ENCODE measurements around the gene TMEM184C. TPM values are rescaled to one million over a fixed set of nuclear protein-coding genes. Genes with fewer than 3 reads are reported as not detected.

The TMEM184C gene
- total and polyA plus RNA-seq, 2 of the 8 experiments (the other 6 are each of a cell fraction or from before 2014, with no cell fraction given) = 11.1 to 42.4 TPM

DNA sequence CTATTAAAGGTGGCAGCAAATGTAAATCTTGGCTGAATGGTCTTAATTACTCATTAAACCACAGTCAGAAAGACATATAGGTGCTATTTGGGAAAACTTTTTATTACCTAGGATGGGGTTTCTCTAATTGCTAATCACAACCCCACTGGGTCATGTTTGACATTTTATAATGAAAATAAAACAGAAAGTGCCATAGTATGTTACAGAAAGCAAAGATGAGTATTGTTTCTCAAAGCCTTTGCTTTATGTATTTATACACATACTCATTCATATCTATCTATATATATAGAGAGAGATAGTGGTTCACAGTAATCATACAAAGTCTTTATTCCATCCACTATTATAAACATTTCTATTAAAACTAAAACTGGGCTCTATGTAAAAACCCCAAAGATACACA is 18.2 kb downstream of the TMEM184C start (continued):
- TF ChIP-seq, protein P1, sequence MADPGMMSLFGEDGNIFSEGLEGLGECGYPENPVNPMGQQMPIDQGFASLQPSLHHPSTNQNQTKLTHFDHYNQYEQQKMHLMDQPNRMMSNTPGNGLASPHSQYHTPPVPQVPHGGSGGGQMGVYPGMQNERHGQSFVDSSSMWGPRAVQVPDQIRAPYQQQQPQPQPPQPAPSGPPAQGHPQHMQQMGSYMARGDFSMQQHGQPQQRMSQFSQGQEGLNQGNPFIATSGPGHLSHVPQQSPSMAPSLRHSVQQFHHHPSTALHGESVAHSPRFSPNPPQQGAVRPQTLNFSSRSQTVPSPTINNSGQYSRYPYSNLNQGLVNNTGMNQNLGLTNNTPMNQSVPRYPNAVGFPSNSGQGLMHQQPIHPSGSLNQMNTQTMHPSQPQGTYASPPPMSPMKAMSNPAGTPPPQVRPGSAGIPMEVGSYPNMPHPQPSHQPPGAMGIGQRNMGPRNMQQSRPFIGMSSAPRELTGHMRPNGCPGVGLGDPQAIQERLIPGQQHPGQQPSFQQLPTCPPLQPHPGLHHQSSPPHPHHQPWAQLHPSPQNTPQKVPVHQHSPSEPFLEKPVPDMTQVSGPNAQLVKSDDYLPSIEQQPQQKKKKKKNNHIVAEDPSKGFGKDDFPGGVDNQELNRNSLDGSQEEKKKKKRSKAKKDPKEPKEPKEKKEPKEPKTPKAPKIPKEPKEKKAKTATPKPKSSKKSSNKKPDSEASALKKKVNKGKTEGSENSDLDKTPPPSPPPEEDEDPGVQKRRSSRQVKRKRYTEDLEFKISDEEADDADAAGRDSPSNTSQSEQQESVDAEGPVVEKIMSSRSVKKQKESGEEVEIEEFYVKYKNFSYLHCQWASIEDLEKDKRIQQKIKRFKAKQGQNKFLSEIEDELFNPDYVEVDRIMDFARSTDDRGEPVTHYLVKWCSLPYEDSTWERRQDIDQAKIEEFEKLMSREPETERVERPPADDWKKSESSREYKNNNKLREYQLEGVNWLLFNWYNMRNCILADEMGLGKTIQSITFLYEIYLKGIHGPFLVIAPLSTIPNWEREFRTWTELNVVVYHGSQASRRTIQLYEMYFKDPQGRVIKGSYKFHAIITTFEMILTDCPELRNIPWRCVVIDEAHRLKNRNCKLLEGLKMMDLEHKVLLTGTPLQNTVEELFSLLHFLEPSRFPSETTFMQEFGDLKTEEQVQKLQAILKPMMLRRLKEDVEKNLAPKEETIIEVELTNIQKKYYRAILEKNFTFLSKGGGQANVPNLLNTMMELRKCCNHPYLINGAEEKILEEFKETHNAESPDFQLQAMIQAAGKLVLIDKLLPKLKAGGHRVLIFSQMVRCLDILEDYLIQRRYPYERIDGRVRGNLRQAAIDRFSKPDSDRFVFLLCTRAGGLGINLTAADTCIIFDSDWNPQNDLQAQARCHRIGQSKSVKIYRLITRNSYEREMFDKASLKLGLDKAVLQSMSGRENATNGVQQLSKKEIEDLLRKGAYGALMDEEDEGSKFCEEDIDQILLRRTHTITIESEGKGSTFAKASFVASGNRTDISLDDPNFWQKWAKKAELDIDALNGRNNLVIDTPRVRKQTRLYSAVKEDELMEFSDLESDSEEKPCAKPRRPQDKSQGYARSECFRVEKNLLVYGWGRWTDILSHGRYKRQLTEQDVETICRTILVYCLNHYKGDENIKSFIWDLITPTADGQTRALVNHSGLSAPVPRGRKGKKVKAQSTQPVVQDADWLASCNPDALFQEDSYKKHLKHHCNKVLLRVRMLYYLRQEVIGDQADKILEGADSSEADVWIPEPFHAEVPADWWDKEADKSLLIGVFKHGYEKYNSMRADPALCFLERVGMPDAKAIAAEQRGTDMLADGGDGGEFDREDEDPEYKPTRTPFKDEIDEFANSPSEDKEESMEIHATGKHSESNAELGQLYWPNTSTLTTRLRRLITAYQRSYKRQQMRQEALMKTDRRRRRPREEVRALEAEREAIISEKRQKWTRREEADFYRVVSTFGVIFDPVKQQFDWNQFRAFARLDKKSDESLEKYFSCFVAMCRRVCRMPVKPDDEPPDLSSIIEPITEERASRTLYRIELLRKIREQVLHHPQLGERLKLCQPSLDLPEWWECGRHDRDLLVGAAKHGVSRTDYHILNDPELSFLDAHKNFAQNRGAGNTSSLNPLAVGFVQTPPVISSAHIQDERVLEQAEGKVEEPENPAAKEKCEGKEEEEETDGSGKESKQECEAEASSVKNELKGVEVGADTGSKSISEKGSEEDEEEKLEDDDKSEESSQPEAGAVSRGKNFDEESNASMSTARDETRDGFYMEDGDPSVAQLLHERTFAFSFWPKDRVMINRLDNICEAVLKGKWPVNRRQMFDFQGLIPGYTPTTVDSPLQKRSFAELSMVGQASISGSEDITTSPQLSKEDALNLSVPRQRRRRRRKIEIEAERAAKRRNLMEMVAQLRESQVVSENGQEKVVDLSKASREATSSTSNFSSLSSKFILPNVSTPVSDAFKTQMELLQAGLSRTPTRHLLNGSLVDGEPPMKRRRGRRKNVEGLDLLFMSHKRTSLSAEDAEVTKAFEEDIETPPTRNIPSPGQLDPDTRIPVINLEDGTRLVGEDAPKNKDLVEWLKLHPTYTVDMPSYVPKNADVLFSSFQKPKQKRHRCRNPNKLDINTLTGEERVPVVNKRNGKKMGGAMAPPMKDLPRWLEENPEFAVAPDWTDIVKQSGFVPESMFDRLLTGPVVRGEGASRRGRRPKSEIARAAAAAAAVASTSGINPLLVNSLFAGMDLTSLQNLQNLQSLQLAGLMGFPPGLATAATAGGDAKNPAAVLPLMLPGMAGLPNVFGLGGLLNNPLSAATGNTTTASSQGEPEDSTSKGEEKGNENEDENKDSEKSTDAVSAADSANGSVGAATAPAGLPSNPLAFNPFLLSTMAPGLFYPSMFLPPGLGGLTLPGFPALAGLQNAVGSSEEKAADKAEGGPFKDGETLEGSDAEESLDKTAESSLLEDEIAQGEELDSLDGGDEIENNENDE (IDR thresholded peaks at IDR 0.05; ENCODE audit: insufficient replicate concordance, low read length) = no peak
- TF ChIP-seq SP1 (IDR thresholded peaks at IDR 0.05; ENCODE audit: low read depth, low read length) (no peak), TEAD4 (IDR thresholded peaks at IDR 0.05; ENCODE audit: low read depth, low read length) (no peak), NRF1 (IDR thresholded peaks at IDR 0.05; ENCODE audit: low read depth, low read length) (no peak), SRF (IDR thresholded peaks at IDR 0.05; ENCODE audit: low read depth, low read length) (no peak)
- TF ChIP-seq, protein P2, sequence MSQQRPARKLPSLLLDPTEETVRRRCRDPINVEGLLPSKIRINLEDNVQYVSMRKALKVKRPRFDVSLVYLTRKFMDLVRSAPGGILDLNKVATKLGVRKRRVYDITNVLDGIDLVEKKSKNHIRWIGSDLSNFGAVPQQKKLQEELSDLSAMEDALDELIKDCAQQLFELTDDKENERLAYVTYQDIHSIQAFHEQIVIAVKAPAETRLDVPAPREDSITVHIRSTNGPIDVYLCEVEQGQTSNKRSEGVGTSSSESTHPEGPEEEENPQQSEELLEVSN (IDR thresholded peaks at IDR 0.05) = no peak

Measured in H1 (cell line).